ENCODE measurements around the gene EXT2.

Gene EXT2

DNA sequence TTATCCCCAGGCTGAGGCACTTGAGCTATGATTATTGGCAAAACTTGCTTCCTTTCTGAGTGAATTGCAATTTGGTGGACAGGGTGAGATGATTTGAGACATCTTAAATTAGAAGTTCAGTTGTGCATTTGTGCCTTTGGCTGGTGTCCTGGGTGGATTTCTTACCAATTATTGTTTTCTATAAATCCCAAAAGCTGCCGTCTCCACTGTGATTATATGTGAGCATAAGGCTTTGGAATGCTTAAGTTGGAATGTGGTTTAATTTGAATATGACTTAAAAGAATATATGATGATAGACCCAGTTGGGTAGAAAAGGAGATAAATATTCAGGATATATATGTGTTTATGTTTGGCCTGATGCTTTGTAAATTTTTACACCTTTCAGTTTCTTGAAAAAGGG, 70.0 kb downstream of the EXT2 start:
- DNase-seq (ENCODE audit: low read depth in 2 of 3, low spot score in 1 of 3) = no peak

DNA sequence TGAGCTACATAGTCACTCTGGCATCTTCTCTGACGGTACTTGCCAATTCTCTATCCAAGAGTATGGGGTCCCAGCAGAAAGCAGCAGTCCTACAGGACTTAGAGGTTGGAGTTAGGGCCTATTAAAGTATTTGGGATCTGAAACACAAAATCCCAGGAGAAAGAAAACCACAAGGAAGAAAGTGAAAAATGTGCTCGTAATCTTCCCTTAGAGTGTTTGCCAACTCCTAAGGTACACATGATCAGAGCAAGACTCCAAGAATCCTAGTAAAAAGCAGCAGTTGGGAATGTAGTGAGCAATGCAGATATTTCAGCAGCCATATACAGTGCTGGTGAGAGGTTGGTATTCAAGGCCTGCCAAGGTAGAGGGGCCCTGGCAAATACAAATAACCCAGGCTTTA, 71.6 kb downstream of the EXT2 start:
- no peak for DNase-seq (ENCODE audit: low read depth in 2 of 3, low spot score in 1 of 3)

DNA sequence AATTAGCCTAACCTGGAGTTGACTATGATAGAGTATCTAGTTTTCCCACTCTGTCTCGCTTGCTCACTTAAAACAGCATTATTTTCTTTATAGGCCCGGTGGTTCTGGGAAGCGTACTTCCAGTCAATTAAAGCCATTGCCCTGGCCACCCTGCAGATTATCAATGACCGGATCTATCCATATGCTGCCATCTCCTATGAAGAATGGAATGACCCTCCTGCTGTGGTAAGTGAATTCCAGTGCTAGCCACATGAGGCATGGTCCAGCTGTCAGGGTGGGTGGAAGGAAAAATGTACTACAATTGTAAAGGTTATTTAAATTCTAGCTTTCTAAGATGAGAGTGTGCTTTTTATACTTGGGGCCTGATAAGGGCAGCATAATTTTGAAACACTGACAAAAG, 76.0 kb downstream of the EXT2 start:
- no peak for DNase-seq (ENCODE audit: low read depth in 2 of 3, low spot score in 1 of 3)

DNA sequence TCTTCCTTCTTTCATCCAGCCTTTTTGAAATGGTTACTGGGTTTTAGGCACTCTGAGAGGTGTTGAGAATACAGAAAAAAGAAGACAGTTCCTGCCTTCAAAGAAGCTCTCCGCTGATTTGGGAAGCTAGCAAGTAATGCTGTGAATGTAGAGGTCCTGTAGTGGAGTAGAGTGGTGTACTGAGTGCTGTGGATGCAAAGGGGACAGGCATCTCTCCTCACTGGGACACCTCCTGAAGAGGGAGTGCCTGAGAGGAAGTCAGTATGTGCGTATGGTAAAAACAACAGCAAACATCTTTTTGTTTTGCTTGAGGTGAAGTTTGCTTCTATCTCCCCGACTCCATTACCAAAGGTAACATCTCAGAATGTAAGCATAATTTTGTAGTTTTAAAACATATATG, 77.5 kb downstream of the EXT2 start:
- DNase-seq (ENCODE audit: low read depth in 2 of 3, low spot score in 1 of 3) = no peak

DNA sequence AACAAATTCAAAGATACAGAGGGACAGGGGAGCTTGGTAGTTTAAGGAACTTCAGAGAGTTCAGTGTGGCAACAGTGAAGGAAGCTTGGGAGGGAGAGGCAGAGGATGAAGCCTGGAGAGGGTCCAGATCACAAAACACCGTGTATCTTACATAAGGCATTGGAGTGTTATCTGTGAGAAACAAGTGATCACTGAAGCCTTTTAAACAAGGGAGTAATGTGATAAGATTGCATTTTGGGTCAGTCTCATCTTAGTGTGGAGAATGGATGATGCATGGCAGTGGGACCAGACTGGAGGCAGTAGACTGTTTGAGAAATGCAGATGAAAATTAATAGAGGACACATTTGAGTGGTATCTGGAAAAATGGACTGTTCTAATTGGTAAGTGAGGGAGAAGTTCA, 79.4 kb downstream of the EXT2 start:
- DNase-seq (ENCODE audit: low read depth in 2 of 3, low spot score in 1 of 3) = no peak

DNA sequence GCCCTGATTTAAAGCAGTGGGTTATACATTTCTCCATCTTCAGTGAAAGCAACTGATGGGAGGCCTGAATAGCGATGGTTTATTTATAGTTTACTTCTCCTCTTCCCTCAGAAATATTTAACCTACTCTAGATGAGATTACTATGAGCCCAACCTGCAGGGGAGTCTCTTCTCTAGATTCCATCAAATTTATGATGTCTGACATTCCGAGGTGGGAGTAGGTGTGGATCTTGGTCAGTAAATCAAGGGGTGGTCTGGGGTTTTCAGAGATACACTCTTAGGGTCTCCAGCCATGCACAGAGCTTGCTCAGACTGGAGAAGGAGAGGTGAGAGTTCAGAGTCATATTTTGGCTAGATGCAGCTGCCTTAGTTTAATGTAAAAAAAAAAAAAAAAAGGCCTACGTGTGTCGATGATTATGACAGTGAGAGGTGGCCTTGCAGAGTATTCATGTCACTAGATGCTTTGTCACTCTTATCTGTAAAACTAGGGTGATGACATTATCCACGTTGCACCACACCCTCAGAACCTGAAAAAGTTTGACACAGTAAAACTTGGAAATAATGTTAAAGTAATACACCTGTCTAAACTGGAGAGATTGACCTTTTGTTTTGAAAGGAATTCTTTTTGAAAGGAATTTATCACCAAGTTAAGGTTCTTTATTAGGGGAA, 81.2 kb downstream of the EXT2 start:
- no peak for DNase-seq (ENCODE audit: low read depth in 2 of 3, low spot score in 1 of 3)

DNA sequence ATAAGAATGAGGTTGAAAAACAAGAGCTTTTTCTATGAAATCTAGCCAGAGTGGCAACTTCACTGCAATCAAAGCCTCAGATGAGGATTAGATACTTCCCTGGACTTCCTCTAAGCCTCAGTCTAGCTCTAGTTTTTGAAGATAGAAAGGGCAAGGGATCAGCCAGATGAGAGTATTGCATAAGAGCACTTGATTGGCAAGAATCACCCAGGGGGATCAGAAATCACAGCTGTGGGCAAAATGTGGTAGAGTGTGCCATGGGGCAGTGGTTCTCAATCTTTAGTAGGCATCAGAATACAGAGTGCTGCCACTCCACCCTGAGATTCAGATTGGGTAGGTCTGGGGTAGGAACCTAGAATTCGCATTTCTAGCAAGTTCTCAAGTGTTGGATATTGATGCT, 82.4 kb downstream of the EXT2 start:
- DNase-seq (ENCODE audit: low read depth in 2 of 3, low spot score in 1 of 3) = no peak

DNA sequence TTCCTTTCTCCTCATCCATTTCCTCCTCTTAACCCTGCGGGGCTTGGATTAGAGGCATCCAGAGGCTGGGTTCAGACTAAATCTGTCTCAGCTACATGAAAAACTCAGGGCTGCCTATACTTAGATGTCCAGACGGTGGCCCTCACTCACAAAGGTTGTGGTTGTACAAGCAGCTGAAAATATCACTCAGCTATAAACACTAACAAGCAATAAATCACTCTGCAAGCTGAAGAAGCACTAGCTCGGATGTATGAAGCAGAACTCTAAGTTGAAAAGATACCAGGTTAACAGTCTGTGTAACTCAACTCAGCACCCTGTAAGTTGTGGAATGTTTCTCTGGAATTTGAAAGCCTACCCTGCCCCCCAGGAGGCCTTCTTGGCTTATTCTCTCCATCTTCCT, 82.9 kb downstream of the EXT2 start:
- no peak for DNase-seq (ENCODE audit: low read depth in 2 of 3, low spot score in 1 of 3)

DNA sequence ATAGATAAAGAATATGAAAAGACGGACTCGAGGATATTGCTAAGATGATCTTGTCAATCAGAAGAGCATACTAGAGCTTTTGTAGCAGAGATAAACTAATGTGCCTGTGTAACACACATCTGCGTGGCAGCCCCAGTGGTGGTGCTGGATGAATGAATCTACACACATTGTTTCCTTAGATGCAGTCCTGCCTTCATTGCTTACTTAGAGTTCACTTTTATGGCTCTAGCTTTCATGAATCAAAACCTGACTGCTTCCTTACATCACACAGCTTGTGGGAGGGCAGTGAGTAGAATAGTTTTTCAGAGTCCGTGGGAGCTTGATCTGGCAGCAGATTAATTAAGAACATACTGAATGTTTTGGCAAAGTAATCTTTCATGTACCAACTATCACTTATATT, 83.7 kb downstream of the EXT2 start:
- DNase-seq (ENCODE audit: low read depth in 2 of 3, low spot score in 1 of 3) = no peak

DNA sequence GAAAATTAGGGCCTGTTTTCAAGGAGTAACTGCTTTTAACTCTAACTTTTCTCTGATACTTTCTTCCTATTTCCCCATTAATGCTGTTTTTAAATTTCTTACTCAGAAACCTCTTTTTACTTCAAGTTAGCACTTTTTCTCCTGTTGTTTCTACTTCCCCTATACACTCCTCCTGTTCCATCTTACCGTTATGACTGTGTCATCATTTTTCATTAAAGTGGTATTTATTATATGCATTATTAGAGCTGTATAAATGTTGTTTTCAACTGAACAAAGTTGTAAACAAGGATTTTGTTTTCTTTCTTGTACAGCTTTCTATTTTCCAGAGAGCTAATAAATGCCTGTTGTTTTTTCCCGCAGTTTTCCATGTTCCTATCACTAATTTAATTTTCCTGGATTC, 84.6 kb downstream of the EXT2 start:
- no peak for DNase-seq (ENCODE audit: low read depth in 2 of 3, low spot score in 1 of 3)

DNA sequence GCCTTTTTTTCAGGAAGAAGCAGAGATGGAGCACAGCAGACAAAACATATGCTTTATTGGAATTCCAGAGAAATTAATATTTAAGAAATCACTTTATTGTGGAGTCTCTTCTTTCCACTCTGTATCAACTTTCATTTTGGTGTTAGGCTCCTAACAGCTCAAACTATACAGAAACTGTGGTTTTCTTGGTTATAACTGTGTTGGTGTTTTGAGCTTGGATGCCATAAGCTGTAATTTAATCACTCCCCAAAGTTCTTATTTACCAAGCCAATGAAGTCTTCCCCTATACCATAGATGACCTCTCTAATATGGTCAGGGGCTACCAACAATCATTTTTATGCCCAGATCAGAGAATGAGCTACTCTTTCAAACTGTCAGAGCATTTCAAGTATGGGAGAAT, 90.0 kb downstream of the EXT2 start:
- DNase-seq (ENCODE audit: low read depth in 2 of 3, low spot score in 1 of 3) = no peak

DNA sequence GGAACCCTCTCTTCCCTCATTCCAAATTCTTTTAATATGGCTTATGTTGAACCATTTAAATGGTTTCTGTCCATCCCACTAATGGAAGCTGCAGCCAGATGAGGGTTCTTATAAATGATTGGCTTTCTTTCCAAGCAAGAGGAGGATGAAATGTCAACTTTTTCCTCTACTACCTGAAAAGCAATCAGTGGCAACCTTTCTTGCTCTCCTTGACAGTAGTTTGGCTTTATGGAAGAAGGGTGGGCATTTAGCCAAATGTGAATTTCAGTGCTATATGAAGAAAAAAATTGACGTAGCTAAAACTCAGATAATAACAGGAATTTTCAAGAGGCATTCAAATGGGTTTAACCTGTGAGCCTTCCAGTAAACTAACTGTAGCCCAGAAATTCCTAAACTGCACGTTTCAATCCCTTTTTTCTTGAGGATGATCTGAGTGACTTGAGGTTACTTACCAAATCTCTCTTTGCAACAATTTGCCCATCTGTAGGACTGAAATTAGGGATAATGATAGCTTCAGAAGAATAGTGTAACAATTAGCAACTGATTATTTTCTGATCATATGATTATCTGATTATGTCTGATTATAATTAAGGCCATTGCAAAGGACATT, 90.9 kb downstream of the EXT2 start:
- DNase-seq (ENCODE audit: low read depth in 2 of 3, low spot score in 1 of 3) = no peak

DNA sequence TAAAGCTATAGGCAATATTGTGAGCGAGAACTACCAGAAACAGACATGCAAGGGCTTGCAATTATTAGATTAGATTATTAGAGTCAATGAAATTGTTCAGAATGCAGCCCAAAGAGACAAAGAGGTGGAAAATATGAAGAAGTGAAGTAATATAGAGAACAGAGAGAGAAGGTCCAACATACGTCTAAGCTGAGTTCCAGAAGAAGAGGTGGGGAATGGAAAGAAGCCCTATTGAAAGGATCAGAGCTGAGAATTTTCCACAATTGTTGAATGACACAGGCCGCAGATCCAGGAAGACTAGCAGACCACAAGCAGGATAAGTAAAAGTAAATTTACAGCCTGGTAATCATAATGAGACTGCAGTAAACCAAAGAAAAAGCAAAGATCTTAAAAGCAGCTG, 93.2 kb downstream of the EXT2 start:
- no peak for DNase-seq (ENCODE audit: low read depth in 2 of 3, low spot score in 1 of 3)

DNA sequence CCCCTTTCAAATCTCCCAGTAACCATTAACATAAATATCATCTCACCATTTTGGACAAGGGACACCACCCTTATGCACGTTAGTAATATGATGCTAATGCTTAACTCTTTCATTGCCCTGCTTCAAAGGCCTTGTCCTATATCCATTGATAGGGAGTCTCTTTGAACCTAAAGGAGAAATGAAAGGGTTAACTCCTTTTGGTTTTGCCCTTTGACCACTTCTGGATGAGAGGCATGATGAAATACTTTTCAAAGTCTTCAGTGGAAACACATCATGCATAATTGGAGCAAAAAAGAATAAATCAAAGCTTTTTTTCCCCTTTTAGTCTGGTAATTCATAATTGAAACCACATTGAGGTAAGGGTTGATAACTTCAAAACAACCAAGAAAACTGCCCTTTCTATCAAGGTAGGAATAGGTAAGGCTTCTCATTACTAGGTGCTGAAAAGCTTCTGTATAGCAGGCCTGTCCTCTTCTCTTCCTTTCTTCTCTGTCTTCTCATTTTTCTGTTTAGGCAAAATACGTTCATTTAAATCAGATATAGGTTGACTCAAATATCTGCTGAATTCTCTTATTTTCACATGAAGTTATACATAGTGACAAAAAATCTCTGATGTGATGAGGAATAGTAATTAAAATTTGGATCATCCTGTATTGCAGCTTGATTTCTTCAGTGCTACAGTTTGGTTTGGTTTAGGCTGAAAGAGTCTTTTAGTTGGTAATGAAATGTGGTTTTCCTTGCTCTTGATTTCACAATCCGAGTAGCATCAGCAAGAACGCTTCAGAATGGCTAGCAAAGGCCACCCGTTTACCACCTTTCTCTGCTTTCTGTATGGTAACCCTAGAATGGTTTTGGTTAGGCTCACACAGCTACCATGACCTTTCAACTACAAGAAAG, 94.8 kb downstream of the EXT2 start:
- no peak for DNase-seq (ENCODE audit: low read depth in 2 of 3, low spot score in 1 of 3)

DNA sequence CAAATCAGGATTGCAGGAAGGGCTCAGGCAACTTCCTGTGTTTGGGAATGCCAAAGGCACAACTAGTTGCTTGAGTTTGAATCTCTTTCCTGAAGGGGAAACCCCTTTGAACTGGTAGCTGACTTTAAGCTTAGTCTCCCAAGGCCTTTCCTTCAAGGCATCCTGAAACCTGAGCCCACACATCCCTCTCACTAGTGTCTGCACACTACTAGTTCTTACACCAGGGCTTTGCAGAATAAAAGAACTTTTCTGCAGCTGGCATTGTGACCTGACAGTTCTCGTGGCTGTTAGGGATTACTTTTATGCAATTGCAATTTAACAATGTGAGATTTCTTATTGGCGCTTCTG, 95.4 kb downstream of the EXT2 start:
- DNase-seq (ENCODE audit: low read depth in 2 of 3, low spot score in 1 of 3) = no peak

DNA sequence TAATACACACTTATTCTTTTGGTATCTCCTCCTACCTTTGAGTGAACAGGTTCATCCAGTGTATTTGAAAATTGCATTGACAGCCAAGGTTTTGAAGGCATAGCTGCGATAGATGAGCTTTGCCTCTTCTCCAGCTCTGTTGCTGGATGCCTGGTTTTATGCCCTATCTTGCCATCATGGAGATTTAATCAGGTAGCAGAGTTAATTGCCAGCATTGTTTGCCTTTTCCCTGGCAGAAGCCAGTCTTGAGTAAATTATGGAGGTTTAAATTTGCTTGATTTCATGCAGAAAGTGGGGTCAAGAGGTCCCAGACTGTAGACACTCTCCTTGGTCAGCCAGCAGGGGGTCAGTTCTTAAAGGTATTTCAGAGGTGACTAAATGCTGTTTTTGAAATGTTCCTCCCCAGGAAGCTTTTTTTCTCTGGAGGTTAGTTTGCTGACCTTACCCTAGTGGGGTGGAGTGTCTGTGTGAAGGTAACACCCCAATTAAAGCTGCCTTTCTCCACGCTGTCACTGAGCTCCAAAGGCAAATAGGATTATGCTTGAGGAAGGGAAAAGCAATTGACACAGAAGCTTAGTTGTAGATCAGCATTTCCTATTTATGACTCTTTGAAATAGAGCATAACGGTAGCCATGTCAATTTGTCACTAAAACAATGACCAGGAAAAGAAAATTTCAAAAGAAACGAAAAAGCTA, 96.0 kb downstream of the EXT2 start:
- no peak for DNase-seq (ENCODE audit: low read depth in 2 of 3, low spot score in 1 of 3)

DNA sequence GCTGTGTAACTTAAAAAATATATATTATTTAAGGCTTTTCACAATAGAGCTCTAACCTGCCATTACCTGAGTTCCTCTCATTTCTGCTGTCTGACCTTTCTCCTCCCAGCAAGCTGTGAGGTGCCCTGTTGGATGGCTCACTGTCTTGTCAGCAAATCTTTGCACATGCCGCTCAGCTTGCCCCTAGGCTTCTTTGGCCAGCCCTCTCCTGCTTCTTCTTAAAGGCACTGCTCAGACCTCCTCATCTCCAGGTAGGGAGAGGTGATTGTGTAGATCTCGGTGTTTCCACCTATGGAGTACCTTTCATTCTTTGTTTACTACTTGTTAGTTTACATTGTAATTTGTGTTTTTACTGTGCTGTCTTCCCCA, 96.5 kb downstream of the EXT2 start:
- no peak for DNase-seq (ENCODE audit: low read depth in 2 of 3, low spot score in 1 of 3)

DNA sequence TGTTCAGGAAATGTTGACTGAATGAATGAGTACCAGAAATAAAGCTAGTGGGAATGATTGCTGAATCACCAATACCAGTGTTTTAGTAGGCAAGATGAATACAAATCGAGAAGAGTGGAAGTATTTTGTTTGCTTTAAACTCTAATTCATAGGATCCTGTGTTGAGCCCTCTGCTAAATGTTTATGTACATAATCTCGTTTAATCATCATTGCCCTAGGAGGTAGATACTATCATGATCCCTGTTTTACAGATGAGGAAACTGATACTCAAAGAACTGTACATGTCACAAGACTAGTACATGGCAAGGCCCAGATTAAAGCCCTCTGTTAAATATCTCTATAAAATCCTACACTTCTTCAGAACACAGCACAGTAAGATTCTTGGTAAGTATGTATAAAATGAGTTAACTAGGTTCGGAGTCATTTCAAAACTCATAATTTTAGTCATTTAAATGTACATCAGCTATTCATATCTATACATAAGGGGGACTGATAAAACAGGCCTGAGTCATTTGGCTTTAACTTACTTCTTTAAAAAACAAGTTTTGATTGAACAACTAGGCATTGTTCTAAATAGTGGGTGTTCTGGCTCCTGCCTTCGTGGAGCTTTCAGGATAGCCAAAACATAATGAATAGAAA, 97.1 kb downstream of the EXT2 start:
- no peak for DNase-seq (ENCODE audit: low read depth in 2 of 3, low spot score in 1 of 3)

DNA sequence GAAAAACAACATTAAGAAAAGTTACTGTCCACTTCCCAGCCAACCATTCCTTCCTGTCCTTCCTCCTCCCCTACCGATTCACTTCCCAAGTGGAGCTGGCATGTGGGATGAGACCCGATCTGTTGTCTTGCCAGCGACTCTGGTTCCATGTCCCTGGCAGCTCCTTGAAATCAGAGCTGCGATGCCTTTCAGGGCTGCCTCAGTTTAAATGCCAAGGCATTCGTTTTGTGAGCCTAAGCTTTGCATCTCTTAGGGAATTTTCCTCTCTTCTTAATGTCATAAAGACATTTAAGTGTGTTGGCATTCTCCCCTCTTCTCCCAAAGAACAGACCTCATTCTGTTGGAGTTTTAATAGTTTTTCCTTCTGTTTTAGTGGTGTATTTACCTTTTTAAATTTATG, 98.4 kb downstream of the EXT2 start:
- DNase-seq (ENCODE audit: low read depth in 2 of 3, low spot score in 1 of 3) = no peak

DNA sequence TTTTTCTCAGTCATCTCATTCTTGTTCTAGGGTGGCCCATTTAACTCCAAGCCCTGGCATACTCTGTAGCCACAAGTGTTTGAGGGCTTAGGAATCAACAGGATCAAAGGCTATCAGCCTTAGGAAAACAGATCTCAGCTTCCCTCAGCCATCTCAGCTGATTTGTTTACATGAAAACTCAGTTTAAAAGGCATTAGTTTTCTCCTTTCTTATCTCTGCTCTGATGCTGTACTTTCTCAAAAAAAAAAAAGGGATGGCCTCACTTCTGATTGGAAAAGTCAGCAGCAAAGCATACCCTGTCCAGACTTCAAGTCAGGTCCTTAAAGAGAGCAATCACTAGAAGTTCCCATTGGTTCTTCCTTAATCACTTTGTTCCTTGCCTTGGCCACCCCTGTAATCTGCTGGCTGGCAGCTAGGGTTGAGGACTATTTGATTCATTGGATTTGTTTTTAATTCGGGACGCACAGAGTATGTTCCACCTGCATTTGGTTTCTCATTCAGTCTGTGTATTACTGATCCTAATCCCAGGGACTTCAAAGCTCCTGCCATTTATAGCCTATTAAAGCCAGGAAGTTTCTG, 102.8 kb downstream of the EXT2 start:
- DNase-seq (ENCODE audit: low read depth in 2 of 3, low spot score in 1 of 3) = no peak

DNA sequence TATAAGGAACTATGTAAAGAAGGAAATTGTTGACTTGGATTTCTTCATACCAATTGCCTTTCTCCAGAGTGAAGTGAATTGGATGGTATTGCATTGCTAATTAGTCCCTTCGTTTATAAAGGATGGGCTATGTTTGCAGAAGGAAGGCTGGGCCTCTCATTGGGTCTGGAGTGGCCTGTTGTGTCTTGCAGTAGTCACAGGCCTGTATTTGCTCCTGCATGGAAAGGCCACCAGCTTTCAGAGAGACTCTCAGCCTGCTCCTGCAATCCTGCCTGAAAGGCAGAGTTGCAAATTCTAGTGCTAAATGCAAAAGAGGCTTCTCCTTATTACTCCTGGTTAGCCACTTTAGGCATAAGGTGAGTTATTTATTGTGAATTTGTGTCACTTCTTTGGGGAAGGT, 103.8 kb downstream of the EXT2 start:
- no peak for DNase-seq (ENCODE audit: low read depth in 2 of 3, low spot score in 1 of 3)
